CD4-positive, alpha-beta T cell treated with Interleukin-12 subunit alpha and Interleukin-12 subunit beta, for 1 hour (primary cell): ENCODE measurements around the gene APPL2.
A peak's percentile ranks its signal among the peaks of the same experiment; 100 is the strongest.
"Not testable (repeated sequence)": the region's sequence is repeated elsewhere in the genome, so short reads cannot be mapped to it uniquely, and the experiment has no call there.

ENCODE experiments used
- DNase-seq: peaks from one replicate; pipeline ENCODE4 v3.0.0-alpha.2; 2020

Gene APPL2

DNA sequence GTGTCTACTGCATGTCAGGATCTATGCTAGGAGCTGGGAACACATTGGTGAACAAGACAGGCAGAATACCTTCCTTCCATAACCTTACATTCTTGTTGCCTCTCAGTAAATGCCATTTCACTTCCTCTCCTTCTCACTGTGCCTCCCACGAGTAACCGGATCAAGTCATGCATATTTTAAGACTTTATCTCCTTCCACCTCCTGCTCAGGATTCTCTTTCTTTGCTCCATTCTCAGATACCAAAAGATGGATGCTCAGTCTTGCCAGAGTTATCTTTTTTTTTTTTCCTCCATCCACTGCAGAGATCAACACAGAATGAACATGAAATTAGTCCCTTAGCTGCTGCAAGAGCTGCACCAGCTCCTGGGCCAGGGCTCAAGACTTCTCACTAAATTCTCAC, 20.0 kb upstream of the APPL2 start:
- no peak for DNase-seq

DNA sequence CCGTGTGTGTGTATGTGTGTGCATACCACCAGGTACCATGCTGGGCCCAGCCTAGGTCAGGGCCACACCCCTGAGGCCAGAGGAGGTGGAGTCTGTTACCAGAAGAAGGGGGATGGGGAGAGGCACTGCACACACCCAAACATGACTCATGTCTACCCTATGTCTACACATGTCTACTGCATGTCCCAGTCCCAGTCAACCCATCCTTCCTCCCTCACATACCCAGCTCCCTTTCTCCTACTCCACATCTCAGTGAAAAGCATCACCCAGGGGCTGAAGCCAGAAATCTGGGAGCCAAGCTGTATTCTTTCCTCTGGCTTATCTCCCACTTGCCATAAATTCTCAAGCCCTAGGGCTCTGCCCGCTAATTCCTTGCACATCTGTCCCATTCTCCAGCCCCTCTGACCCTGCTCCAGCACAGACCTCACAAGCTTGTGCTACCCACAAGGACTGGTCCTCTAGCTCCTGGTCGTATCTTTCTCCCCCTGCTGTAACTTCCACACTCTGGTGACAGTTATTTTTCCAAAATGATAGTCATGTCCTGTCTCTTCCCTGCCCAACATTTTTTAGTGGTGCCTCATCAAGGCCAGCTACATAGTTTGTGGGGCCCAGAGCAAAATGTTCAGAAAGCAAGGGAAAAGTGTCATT, 18.0 kb upstream of the APPL2 start:
- DNase-seq: no peak

DNA sequence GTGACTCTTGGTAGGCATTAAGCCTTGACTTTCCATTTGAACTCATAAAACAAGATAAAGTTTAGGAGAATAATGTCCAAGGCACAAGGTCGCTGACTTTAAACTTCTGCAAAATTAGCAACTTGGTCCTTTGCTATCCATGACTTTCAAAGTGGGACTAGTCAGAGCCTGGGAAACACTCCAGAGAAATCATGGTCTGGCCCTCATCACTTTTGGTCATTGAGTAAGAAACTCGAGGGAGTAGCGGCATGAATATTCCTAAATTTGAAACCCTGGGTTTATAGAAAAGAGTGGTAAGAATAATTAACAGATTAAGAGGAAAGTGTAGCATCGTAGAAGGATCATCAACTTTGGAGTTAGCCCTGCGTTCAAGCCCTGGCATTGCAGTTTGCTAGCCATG, 16.9 kb upstream of the APPL2 start:
- DNase-seq: no peak

DNA sequence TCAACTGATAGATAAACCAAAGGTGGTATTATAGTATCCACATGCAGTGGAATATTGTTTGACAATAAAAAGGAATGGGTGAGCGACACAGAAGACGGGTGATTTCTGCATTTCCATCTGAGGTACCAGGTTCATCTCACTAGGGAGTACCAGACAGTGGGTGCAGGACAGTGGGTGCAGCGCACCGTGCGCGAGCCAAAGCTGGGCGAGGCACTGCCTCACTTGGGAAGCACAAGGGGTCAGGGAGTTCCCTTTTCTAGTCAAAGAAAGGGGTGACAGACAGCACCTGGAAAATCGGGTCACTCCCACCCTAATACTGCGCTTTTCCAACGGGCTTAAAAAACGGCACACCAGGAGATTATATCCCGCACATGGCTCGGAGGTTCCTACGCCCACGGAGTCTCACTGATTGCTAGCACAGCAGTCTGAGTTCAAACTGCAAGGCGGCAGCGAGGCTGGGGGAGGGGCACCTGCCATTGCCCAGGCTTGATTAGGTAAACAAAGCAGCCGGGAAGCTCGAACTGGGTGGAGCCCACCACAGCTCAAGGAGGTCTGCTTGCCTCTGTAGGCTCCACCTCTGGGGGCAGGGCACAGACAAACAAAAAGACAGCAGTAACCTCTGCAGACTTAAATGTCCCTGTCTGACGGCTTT, 9.9 kb upstream of the APPL2 start:
- not testable (repeated sequence) for DNase-seq

DNA sequence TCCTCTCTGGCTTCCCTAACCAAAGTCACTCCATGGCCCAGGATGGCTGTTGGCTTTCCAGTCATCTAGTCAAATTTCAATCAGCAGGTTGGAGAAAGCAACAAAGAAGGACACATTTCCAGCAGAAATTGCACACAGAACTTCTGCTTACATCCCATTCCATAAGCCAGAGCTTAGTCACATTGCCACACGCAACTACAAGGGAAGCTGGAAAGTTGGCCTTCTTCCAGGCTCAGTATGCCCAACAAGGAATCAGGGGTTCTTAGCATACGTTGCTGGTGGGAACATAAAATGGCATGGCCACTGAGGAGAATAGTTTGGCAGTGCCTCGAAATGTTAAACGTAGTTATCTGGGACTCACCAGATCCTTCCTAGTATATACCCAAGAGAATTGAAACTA, 9.3 kb upstream of the APPL2 start:
- DNase-seq: no peak

DNA sequence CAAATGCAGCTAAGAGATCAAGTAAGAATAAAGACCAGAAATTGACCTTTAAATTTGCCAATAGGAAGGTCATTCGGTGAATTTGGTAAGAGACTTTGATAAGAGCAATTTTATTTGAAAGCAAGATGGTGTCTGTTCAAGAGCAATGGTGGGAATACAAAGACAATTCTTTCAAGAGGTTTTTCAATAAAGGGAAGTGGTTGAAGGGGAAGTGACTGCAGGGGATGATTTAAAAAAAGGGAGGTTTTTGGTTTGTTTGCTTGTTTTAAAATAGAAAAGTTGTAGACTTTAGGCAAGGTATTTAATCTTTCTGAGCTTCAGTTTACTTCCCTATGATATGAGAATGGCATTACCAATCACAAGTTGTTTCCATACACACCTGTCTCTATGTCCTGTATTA, 4.3 kb upstream of the APPL2 start:
- no peak for DNase-seq

DNA sequence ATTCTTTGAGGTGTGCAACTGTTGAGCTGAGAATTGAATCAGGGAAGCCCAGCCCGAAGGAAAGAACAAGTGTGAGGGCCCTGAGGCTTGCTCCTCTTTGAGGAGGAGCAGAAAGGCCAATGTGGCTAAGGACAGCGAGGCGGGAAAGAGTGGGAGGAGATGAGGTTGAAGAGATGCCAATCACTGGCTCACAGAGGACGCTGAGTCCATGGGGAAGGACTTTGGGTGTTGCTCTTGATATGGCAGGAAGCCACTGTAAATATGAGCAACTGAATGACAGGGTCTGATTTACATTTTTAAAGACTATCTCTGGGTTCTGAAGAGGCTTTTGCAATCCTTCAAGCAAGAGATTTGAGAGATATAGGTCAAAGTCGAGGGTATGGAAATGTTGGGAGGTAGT, 3.3 kb upstream of the APPL2 start:
- DNase-seq: no peak

DNA sequence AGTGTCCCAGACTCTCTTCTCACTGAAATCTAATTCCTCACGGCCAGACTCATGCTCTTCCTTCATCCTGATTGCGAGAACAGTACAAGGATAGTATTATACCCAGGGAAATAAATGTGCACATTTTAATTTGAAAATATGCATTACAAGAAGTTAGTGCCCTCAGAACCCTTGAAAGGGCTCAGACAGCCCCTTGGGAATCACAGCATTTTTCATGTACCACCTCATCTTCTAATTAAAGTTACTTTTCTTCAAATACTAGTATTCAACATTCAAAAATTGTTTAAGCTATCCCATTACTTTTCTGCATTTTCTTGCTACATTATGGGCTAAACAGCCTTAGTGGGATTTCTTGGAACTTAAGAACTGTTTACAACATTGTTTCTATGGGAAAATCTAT, 1.7 kb upstream of the APPL2 start:
- no peak for DNase-seq

DNA sequence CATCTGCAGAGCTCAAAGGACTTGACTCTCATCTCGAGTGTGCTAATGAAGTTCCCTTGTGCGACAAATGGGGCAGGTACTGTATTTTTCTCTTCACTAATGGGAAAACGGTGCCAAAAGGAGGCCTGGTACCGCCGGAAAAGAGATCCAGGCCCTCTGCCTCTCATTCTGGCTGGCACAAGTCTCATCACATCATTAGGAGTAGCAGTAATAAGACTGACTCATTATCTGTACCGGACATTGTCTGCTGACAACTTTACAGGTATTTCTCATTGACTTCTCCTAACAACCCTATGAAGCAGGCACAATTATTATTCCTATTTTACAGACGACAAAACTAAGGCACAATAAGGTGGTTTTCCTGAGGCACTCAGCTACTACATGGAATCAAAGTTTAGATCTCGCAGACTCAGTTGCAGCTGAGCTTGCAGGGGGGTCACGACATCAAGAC, 668 bp downstream of the APPL2 start:
- no peak for DNase-seq

DNA sequence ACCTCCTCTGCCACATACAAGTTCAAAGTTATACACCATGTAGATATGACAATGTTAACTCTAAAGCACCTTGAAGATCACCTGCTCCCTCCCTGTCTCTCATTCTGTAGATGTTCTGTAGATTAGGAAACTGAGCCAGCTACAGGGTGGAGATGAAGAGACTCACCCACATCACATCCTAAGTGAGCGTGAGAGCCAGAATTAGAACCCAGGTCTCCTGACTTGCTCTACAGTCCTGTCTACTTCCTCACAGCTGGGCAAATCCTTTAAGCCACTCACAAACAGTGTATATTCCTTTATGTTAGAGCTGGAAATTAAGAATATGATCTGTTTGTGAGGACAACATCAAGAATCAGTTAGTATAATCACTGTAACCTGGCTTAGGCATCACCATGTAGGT, 1.8 kb downstream of the APPL2 start:
- no peak for DNase-seq

DNA sequence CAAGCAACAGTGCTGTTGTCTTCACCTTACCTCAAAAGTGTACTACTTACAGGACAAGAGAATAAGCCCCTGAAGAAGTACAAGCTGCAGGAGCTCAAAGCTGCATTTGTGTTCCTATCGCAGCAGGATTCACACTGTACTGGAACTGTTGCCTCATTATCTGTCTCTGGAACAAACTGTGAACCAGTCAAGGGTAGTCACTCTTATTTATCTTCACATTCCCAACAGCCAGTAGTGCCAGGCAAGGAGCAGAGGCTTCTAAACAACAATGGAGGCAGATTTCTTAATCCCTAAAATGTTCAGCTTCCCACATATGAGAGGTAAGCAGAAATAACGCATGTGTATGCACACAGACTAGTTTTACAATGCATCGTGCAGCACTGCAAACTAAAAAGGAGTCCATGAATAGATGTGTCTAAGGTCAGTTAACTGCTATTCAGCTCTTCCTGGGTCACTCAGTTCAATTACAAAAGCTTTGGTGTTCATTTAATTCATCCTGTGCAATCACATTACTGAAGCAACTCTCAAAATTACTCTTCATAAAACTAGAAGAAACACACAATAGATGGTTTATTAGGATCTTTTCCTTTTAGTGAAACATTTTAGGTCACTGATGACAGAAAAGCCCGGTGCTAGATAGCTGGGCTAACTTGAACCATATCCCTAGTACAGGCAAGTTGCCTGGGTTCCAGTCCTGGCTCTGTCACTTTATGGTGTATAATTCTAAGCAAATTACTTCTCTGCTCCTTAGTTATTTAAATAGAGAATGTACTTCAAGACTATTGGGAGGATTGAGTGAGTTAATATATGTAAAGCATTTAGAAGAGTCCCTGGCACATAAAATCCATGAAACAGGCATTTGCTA, 2.7 kb downstream of the APPL2 start:
- DNase-seq: no peak

DNA sequence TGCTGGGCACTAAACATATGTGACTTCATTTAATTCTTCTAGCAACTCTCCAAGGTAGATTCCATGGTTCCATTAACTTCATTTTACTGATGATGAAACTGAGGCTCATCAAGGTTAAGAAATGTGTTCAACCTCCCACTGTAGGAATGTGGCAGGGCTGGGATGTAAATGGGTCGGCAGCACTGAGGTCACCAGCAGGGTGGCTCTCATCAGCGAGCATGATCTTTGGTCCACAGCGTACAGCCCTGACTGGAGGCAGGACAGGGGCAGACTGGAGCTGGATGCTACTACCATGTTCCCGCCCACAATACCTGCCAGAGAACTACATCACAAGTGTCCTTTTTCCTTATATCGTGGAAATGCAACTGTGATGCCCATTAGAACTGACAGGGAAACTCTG, 4.6 kb downstream of the APPL2 start:
- DNase-seq: no peak

DNA sequence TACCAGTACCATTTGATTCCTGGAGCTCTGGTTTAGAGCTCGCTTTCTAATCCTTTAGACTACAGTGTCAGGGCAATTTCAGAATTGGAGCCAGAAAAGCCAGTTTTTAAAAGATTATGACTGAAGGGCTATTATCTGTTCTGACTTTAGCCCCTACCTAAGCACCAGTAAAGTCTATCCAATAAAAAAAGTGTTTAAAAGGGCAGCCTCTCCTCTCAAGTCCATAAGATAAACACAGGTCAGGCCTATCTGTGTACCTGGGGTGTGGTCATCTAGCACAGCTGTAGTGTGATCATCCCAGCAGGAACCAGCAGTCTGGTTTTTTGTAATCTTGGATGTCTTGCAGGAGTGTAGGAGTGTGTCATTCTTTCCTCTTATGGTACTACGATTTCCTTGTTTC, 6.6 kb downstream of the APPL2 start:
- DNase-seq: no peak

DNA sequence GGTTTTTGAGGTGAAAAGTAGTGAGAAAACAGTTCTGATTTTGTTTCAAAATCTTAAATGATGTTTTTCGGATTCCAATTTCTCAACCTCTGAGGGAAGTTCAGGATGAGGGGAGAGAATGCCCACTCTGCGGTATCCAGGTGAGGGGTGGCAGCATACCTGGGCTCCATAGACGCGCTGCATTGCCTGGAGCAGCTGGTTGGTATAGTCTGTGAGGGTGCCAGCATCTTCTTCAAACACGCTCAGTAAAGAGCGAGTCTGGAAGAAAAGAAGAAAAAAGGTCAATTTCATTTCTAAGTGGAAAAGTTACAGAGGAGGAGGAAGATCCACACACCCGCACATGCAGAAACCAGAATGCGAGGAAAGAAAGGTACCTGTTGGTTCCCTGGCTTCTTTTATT, 7.0 kb downstream of the APPL2 start:
- DNase-seq: no peak

DNA sequence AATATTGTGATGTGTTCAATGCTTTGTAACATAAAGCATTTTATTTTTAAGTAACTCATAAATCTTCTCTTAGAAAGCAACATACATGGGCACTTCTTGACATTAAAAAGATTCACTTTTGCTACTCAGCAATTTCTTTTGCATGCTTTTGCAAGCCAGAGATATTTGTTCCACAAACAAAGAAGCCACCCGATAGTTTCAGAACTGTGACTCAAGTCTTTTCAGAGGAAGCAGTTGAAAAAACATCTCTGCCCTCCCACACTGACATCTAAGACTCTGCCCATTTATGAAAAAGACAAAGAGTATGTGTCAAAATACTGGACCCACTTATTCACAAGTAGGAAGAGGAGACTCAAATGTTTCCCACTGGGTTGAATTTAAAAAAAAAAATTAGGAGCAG, 7.5 kb downstream of the APPL2 start:
- no peak for DNase-seq

DNA sequence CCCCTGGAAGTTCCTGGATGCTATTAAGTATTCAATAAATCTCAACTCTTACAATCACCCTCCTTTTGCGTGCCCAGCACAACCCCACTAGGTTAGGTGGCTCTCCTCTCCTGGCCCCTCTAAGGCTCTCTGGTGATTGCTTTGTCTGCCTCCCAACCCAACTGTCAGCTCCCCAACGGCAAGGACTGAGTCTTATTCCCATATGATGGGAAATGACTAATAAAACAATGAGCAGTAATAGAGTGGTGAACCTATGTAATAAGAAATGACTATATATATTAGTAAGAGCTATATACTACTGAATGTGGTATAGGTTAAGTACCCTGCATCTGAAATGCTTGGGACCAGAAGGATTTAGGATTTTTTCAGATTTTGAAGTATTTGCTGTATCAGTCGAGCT, 8.1 kb downstream of the APPL2 start:
- DNase-seq: no peak

DNA sequence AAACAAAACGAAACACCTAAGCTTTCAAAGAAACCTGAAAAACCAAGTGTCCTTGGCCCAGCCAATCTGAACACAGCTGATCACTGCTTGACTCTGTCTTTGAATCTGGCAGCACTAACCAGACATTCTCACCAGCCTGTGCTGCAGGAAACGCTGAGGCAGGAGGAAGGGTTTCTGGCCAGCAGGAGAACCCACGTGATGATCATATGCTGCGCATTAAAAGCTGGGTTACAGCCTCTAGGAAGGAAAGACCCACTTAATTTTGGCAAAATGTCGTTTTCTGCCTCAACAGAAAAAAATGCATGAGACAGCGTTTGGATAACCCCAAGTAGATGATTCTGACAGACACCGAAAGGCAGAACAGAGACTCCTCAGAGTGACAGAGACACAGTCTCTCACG, 9.8 kb downstream of the APPL2 start:
- DNase-seq: peak; percentile 6

DNA sequence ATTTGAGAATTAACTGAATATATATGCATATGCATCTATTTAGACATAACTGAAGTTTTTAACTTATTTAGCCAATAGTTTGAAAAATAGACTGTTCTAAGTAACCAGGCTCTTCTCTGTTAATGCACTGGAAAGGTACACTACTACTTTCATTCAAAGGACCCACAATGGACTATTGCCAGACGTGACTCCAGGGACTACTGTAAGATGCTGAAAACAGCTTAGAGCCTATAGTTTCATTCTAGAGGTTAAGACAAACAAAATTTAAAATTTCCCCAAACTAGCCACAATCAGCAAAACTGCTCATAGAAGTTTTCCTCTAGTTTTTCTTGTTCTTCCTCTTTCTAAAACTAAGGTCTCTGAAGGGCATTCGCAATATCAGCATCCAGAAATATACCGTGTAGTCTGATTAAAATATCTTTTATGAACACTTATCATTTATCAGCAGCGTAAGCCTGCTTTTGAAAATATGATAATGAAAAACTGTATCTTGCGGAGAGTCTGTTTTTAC, 10.4 kb downstream of the APPL2 start:
- no peak for DNase-seq

DNA sequence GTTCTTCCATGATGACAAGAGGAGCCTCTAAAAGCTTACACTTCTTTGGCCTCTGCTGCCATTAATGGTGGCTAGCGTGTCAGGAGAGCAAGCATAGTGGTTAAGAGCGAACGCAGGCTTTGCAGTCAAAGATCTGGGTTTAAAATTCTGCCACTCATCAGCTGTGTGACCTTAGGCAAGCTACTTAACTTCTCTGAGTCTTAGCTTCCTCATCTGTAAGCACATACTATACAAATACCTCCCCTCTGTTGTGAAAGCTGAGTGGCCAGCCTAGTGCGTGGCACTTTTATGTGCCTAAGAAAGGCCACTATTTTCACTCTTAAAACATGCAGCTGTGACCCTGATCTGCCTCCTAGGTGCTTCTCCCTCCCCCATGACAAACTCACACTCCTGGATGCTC, 11.6 kb downstream of the APPL2 start:
- DNase-seq: no peak

DNA sequence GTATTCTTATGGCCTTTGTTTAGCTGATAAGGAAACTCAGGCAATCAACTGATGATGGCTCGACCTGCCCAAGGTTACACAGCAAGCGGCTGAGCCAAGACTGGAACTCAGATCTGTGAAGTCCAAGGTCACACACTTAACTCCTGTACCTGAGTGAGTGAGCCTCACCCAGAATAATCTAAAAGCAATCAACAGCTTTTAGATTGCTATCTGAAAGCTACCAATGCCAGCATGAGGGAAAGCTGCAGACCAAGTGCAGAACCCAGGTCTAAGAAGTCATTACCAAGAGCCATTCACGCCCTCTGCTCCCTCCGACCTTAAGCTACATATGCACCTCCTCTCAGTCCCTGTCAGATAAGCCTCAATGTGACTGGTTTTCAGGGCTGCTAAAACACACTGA, 12.1 kb downstream of the APPL2 start:
- no peak for DNase-seq

DNA sequence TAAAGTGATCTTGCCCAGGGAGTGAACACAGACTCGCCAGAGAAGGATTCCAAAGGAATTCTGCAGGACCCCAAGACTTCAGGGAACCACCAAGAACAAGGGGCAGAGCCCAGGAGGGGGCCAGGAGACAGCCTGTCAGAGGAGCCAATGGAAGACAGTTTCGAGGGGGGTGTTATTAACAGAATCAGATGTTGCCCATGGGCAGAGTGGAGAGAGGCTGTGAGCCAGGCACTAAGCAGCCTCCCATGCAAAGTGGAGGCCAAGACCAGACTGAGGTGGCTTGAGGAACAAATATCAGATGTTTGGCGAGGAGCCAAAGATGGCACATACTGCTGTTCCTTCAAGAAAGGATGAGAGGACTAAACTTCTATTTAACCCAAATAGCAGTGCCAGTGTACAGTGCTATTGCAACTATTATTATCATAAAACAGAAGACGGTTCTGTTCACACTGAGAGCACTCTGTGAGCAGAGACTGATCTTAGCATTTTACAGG, 12.6 kb downstream of the APPL2 start:
- DNase-seq: no peak

DNA sequence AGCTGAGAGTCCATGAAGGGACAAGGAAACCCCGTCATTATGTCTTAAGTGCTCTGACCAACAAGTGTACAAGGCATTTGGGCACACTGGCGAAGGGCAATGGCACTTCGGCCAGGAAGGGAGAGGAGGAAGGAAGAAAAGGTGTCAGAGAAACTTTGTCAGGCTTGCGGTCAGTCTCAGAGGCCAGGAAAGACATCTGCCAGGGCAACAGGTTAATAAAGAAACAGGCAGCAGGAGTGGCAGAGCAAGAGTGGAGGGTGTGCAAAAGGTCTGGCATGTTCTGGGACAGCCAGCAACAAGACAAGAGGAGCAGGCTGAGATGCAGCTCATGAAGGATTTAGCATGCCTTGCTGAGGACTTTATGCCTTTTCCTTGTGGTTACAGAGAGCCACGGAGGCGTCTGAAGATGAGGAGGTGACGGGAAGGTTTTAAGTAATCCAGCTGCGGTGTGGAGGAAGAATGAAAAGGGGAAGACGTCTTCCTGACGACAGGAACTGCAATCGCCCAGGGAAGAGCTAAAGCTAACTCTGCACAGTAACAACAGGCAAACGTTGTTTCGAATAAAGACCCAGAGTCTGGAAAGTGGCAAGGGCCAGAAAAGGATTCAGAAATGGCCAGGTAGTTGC, 13.1 kb downstream of the APPL2 start:
- no peak for DNase-seq

DNA sequence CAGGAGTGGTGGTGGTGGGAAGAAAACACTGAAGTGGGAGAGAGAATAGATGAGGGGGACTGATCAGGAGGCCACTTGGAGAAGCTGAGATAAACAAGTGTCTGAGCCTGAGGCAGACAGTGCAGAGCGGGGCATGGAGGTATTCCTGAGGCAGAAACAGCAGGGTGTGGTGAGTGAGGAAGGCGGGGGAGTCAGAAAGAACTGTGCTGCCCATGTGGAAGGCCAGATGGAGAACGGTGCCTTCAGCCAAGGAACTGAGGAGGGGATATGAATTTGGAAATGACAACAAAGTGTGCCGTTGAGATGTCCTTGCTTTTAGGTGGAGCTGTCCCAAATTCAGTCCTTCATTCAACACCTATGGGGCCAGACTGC, 13.7 kb downstream of the APPL2 start:
- no peak for DNase-seq
